Activated CD4-positive, alpha-beta memory T cell treated with anti-CD3 and anti-CD28 coated beads for 36 hours (primary cell): ENCODE data around the gene CARD11. TPM values are rescaled to one million over a fixed set of nuclear protein-coding genes. Genes with fewer than 3 reads are reported as not detected.

ENCODE experiments used
- CTCF ChIA-PET: fragments of 350-600 bp; sonication (Branson Sonifier 250); formaldehyde crosslinking; loops from one replicate; lab custom pipeline; 2021; ENCODE audit warnings: antibody characterized with exemption, inconsistent platforms; lab: Charles Lee
- POLR2A ChIA-PET: fragments of 350-600 bp; sonication (Branson Sonifier 250); formaldehyde crosslinking; loops from one replicate; lab custom pipeline; 2021; ENCODE audit warnings: antibody characterized with exemption; lab: Charles Lee
- DNase-seq: peaks from one replicate; pipeline ENCODE4 v3.0.0-alpha.2; 2020
- H3K27ac Mint-ChIP-seq: one replicate; pipeline ENCODE4 v1.8.0; 2021; ENCODE audit warnings: mixed read lengths
- H3K27me3 Mint-ChIP-seq: one replicate; pipeline ENCODE4 v1.8.0; 2021; ENCODE audit warnings: mixed read lengths
- H3K36me3 Mint-ChIP-seq: one replicate; pipeline ENCODE4 v1.8.0; 2021; ENCODE audit warnings: mixed read lengths
- H3K4me1 Mint-ChIP-seq: one replicate; pipeline ENCODE4 v1.8.0; 2021; ENCODE audit warnings: low read depth, mixed read lengths
- H3K4me3 Mint-ChIP-seq: one replicate; pipeline ENCODE4 v1.8.0; 2021; ENCODE audit warnings: mild to moderate bottlenecking, mixed read lengths
- H3K9me3 Mint-ChIP-seq: one replicate; pipeline ENCODE4 v1.8.0; 2021; ENCODE audit warnings: mixed read lengths
- intact Hi-C: fragments of 100-400 bp; cut with micrococcal nuclease; formaldehyde crosslinking; loops from one replicate; pipeline ENCODE4 v1.15.1; 2023
- total RNA-seq, 2 experiments: library from RNA; stranded (reverse); gene quantifications; one replicate each; pipeline ENCODE4 v1.2.3, GENCODE V29; 2021

CARD11 gene
- total RNA-seq, 2 experiments from 2014 or later: 107 to 108 TPM

- DNase-seq: no peak
- Mint-ChIP-seq H3K27me3 (no peaks in the 10 kb centered on the region), H3K4me1 (peaks cover 25% of the 10 kb centered on the region), H3K27ac (no peak overlapping the region), H3K36me3 (peaks cover 1% of the 10 kb centered on the region), H3K4me3 (no peak overlapping the region), H3K9me3 (no peaks in the 10 kb centered on the region)
- ChIA-PET POLR2A (no interaction called here), CTCF (no interaction called here)
- intact Hi-C loops: loop anchor here (5.0 to 10.0 kb wide), 3 partner anchors 88 to 804 kb away; no protein-coding TSS in a partner anchor
Observed at GRCh38 chr7:2860627-2861133, 183.0 kb downstream of the CARD11 start.

GRCh38 chr7:2859952-2860351, 183.7 kb downstream of the CARD11 start:
- Mint-ChIP-seq H3K27ac (no peak overlapping the region), H3K4me1 (peaks cover 24% of the 10 kb centered on the region), H3K9me3 (no peaks in the 10 kb centered on the region), H3K4me3 (no peak overlapping the region), H3K27me3 (no peaks in the 10 kb centered on the region), H3K36me3 (peaks cover 1% of the 10 kb centered on the region)
- DNase-seq: no peak
- ChIA-PET POLR2A (no interaction called here), CTCF (no interaction called here)
- intact Hi-C loops: loop anchor here (5.0 to 10.0 kb wide), 3 partner anchors 88 to 805 kb away; no protein-coding TSS in a partner anchor

- Mint-ChIP-seq H3K27ac (no peak overlapping the region), H3K9me3 (no peaks in the 10 kb centered on the region), H3K36me3 (no peaks in the 10 kb centered on the region), H3K4me3 (no peak overlapping the region), H3K4me1 (peaks cover 12% of the 10 kb centered on the region), H3K27me3 (no peaks in the 10 kb centered on the region)
- no peak for DNase-seq
- intact Hi-C loops: no loop called here
- ChIA-PET POLR2A (no interaction called here), CTCF (interaction anchor here (0.7 kb wide), 1 partner anchor 64 kb away, joined by 3 read pairs; no protein-coding TSS in a partner anchor)
Observed at GRCh38 chr7:2858621-2859020, 185.0 kb downstream of the CARD11 start.

GRCh38 chr7:2856388-2857169, 187.1 kb downstream of the CARD11 start:
- CTCF ChIA-PET: interaction anchor here (1.1 kb wide), 1 partner anchor 8 kb away, joined by 5 read pairs; no protein-coding TSS in a partner anchor
- no peaks in the 10 kb centered on the region for H3K36me3 Mint-ChIP-seq

More at GRCh38 chr7:2856388-2857169, 187.1 kb downstream of the CARD11 start:
- Mint-ChIP-seq H3K4me3 (no peak overlapping the region), H3K4me1 (peaks cover 4% of the 10 kb centered on the region), H3K27ac (no peak overlapping the region), H3K9me3 (no peaks in the 10 kb centered on the region), H3K27me3 (no peaks in the 10 kb centered on the region)
- intact Hi-C loops: no loop called here
- POLR2A ChIA-PET: interaction anchor here (0.6 kb wide), 1 partner anchor 65 kb away, joined by 4 read pairs; no protein-coding TSS in a partner anchor
- no peak for DNase-seq

Other genes starting within 250 kb of the CARD11 start
- gene GNA12, start 199.6 kb downstream of the CARD11 start, total RNA-seq: 10 to 100 TPM; 23.6 to 23.7 TPM